ENCODE results near the gene SGK1.

GRCh38 chr6:134138226-134138975 is 179.5 kb downstream of the SGK1 start:
- TF ChIP-seq TCF7L2 (IDR thresholded peaks at IDR 0.05; ENCODE audit: borderline replicate concordance, low read depth, low read length): no peak
- TF ChIP-seq PBX3 (CRISPR knock-in tag; IDR thresholded peaks at IDR 0.05): no peak
- no peak for TF ChIP-seq ZNF629 (tag by site-specific recombination; IDR thresholded peaks at IDR 0.05)
- TF ChIP-seq CTCF (tag by site-specific recombination; IDR thresholded peaks at IDR 0.05): no peak
- no peak for TF ChIP-seq HOXA7 (CRISPR knock-in tag; IDR thresholded peaks at IDR 0.05; ENCODE audit: borderline replicate concordance)
- no peak for TF ChIP-seq ZNF664 (tag by site-specific recombination; IDR thresholded peaks at IDR 0.05)
- no peak for TF ChIP-seq ZNF175 (tag by site-specific recombination; IDR thresholded peaks at IDR 0.05)
- TF ChIP-seq ZNF558 (tag by site-specific recombination; IDR thresholded peaks at IDR 0.05): no peak

Measured in HEK293 (cell line).